Subcutaneous adipose tissue (tissue), 4 donors: Measurements from ENCODE around the gene ZNF710. TPM values are rescaled to one million over a fixed set of nuclear protein-coding genes. Genes with fewer than 3 reads are reported as not detected.

Experiments
- CTCF ChIP-seq: fragments of 450-650 bp; IDR thresholded peaks from one replicate; pipeline ENCODE4 v1.5.1; 2016; ENCODE audit warnings: low read depth, mild to moderate bottlenecking, control low read depth, antibody characterized with exemption, moderate library complexity
- total RNA-seq, 4 donors: library from RNA; depleted of rRNA; stranded (reverse); fragments of >200 nt; gene quantifications; one replicate each; pipeline ENCODE4 v1.1.0, GENCODE V29; 2016

ZNF710 gene
- total RNA-seq, 4 donors from 2014 or later, result 5.4 to 8.3 (median 6.1) TPM

DNA sequence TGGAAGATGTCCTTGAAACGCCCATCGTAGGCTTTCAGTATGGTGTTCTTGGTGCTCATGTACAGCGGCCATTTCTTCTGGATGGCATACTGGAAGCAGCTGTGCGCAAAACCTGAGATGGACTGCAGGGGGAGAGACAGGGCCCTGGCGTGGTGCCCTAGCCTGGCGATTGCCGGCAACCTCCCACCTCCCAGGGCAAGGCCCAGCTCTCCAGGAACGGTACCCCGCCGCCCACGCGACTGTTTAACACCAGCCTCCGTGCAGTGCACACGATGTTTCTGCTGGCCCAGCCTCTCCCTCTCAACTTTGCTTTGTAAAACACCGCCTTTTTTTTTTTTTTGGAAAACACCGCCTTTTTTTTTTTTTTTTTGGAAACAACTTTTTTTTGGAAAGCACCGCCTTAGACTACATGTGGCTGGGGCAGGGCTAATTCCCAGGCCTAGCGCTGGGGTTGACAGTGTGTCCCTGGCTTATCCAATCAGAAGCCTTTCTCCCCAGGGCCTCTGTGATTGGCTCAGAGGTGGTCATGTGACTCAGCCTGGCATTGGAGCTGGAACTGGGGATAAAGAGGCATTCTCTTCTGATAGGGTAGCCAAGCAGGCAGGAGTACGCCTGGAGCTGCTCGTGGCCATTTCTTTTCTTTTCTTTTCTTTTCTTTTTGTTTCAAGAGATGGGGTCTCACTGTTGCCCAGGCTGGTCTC lies 86.5 kb downstream of the ZNF710 start:
- no peak for TF ChIP-seq CTCF

DNA sequence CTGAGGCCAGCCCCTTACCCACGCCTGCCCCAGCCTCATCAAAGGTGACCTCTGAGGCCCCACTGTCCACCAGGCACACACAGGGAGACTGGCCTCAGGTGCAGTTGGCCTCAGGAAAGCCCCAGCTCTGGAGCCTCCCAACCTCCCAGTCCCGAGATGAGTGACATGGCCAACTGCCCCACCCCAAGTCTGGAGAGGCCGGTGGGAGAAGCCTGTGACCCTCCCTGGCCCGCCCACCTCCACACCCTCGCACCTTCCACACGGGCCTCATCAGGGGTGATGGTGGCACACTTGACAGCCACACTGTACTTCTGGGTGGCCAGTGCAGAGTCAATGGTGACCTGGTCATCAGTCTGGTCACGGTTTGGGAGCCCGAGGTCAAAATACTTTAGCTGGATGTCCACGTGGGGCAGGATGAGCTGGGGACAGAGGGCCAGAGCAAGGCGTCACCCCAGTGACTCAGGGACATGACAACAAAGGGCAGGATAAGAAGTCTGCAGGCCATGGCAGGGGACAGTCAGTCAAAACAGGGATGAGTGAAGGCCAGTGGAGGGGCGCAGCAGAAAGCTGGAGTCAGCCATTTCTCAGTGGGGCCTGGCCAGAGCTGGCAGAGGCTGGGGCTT lies 89.2 kb downstream of the ZNF710 start:
- no peak for TF ChIP-seq CTCF

GRCh38 chr15:90091156-90091931 lies 90.2 kb downstream of the ZNF710 start:
- no peak for TF ChIP-seq CTCF

GRCh38 chr15:90095521-90095959 lies 94.4 kb downstream of the ZNF710 start:
- no peak for TF ChIP-seq CTCF

- TF ChIP-seq CTCF, result no peak
Observed at GRCh38 chr15:90097475-90097874, 96.4 kb downstream of the ZNF710 start.

DNA sequence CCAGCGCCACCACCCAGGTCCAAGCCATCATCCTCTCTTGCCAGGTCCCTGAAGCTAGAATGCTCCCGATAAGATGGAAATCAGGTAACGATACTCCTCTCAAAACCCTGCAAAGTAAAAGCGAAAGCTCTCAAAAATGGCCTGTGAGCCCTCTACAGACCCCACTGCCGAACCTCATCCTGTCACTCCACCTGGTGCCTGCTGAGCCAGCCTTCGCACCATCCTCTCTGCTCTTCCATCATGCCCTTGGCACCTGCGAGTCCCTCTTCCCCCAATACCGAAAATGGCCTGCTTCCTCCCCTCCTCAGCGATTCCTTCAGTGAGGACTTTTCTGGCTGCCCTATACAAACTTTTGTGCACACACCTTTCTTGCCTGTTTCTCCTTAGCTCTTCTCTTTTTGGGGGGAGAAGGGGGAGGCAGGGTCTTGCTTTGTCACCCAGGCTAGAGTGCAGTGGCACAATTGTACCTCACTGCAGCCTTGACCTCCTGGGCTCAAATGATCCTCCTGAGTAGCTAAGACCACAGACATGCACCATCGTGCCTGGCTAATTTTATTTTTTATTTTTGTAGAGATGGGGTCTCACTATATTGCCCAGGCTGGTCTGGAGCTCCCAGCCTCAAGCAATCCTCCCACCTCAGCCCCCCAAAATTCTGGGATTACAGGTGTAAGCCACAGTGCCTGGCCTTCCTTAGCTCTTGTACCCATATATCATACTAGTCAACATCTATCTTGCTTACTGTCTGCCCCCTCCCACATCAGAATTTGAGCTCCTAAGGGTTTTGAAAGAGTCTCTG lies 98.1 kb downstream of the ZNF710 start:
- no peak for TF ChIP-seq CTCF
